Measurements from ENCODE around the gene SIK2. TPM values are rescaled to one million over a fixed set of nuclear protein-coding genes. Genes with fewer than 3 reads are reported as not detected.

Gene SIK2
- total RNA-seq, 2 donors from 2014 or later: 16.2 to 21.3 TPM

GRCh38 chr11:111759778-111760407, 157.6 kb downstream of the SIK2 start:
- H3K4me3 ChIP-seq: no peak overlapping the region
- intact Hi-C loops (cut with DNase I): no loop called here
- no peak overlapping the region for H3K9ac ChIP-seq (ENCODE audit: low read depth in 2 of 2, low read length in 2 of 2)

GRCh38 chr11:111761036-111761435, 158.8 kb downstream of the SIK2 start:
- Histone ChIP-seq H3K9me3 (no peaks in the 10 kb centered on the region), H3K36me3 (no peaks in the 10 kb centered on the region), H3K27ac (no peak overlapping the region), H3K27me3 (no peaks in the 10 kb centered on the region), H3K4me3 (no peak overlapping the region), H3K9ac (ENCODE audit: low read depth in 2 of 2, low read length in 2 of 2) (no peak overlapping the region), H3K4me1 (no peaks in the 10 kb centered on the region)
- DNase-seq: no peak
- no peak for TF ChIP-seq CTCF (IDR thresholded peaks at IDR 0.05)
- intact Hi-C loops (cut with DNase I): no loop called here

More at GRCh38 chr11:111759778-111760407, 157.6 kb downstream of the SIK2 start:
- Histone ChIP-seq H3K4me1 (no peaks in the 10 kb centered on the region), H3K27me3 (no peaks in the 10 kb centered on the region), H3K36me3 (no peaks in the 10 kb centered on the region), H3K27ac (no peak overlapping the region), H3K9me3 (no peaks in the 10 kb centered on the region)
- no peak for DNase-seq
- TF ChIP-seq CTCF (IDR thresholded peaks at IDR 0.05): no peak

- Histone ChIP-seq H3K9ac (ENCODE audit: low read depth in 2 of 2, low read length in 2 of 2) (no peak overlapping the region), H3K36me3 (no peaks in the 10 kb centered on the region), H3K4me1 (no peaks in the 10 kb centered on the region), H3K9me3 (no peaks in the 10 kb centered on the region), H3K27ac (no peak overlapping the region), H3K27me3 (no peaks in the 10 kb centered on the region), H3K4me3 (no peak overlapping the region)
- no peak for TF ChIP-seq CTCF (IDR thresholded peaks at IDR 0.05)
- intact Hi-C loops (cut with DNase I): no loop called here
- no peak for DNase-seq
These were observed 160.3 kb downstream of the SIK2 start for GRCh38 chr11:111762526-111762925.

- Histone ChIP-seq H3K4me1 (no peaks in the 10 kb centered on the region), H3K9me3 (no peaks in the 10 kb centered on the region), H3K27me3 (no peaks in the 10 kb centered on the region), H3K36me3 (no peaks in the 10 kb centered on the region), H3K27ac (no peak overlapping the region), H3K4me3 (no peak overlapping the region), H3K9ac (ENCODE audit: low read depth in 2 of 2, low read length in 2 of 2) (no peak overlapping the region)
- no peak for TF ChIP-seq CTCF (IDR thresholded peaks at IDR 0.05)
- intact Hi-C loops (cut with DNase I): no loop called here
- no peak for DNase-seq
These were observed 160.9 kb downstream of the SIK2 start for GRCh38 chr11:111762981-111763643.

- Histone ChIP-seq H3K36me3 (no peaks in the 10 kb centered on the region), H3K4me1 (no peaks in the 10 kb centered on the region), H3K27ac (no peak overlapping the region), H3K4me3 (peak overlapping the region; percentile 96), H3K9me3 (no peaks in the 10 kb centered on the region), H3K27me3 (no peaks in the 10 kb centered on the region), H3K9ac (ENCODE audit: low read depth in 2 of 2, low read length in 2 of 2) (peak overlapping the region in 1 of 2 donors; percentile 93)
- TF ChIP-seq CTCF (IDR thresholded peaks at IDR 0.05): no peak
- intact Hi-C loops (cut with DNase I): no loop called here
- DNase-seq: no peak
These were observed 162.4 kb downstream of the SIK2 start for GRCh38 chr11:111764621-111765020.

Measured in colonic mucosa (tissue), 4 donors.